NT2/D1 (cell line): ENCODE measurements around the gene FMN1.

Experiments used
- SUZ12 ChIP-seq: IDR thresholded peaks from 2 replicates; pipeline ENCODE4 v1.6.1; 2011; ENCODE audit not compliant: insufficient read length, insufficient read depth; ENCODE audit errors: extremely low read depth
- YY1 ChIP-seq: IDR thresholded peaks from 2 replicates; pipeline ENCODE4 v1.6.1; 2011; ENCODE audit not compliant: insufficient read length, insufficient read depth
- ZNF274 ChIP-seq: IDR thresholded peaks from 2 replicates; pipeline ENCODE4 v1.6.1; 2011; ENCODE audit warnings: mild to moderate bottlenecking, low read depth, low read length

DNA sequence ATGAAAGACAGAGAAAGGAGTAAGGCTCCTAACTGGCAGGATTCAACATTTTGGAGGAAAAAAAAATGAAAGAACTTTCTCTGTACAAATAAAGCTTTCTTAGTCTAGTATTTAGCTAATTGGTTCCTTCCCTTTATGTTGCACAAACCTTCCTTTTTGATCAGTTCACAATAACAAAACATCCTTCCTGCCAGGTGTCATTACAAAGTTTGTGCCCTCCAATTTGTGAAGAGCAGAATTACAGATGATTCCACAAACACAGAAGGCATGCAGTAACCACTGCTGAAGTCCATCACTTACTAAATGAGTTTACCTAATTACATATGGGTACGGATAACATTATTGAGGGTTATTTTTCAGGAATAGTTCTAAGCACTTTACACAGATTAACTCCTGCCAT, 179.9 kb downstream of the FMN1 start:
- no peak for TF ChIP-seq SUZ12
- TF ChIP-seq YY1: no peak
- no peak for TF ChIP-seq ZNF274
